Islet precursor cell (in vitro differentiated cells): ENCODE data around the gene CCDC28B.
"Not testable (repeated sequence)": the region's sequence is repeated elsewhere in the genome, so short reads cannot be mapped to it uniquely, and the experiment has no call there.

Source experiments
- DNase-seq: peaks from one replicate; pipeline ENCODE4 v3.0.0-alpha.2; 2018

CCDC28B gene

DNA sequence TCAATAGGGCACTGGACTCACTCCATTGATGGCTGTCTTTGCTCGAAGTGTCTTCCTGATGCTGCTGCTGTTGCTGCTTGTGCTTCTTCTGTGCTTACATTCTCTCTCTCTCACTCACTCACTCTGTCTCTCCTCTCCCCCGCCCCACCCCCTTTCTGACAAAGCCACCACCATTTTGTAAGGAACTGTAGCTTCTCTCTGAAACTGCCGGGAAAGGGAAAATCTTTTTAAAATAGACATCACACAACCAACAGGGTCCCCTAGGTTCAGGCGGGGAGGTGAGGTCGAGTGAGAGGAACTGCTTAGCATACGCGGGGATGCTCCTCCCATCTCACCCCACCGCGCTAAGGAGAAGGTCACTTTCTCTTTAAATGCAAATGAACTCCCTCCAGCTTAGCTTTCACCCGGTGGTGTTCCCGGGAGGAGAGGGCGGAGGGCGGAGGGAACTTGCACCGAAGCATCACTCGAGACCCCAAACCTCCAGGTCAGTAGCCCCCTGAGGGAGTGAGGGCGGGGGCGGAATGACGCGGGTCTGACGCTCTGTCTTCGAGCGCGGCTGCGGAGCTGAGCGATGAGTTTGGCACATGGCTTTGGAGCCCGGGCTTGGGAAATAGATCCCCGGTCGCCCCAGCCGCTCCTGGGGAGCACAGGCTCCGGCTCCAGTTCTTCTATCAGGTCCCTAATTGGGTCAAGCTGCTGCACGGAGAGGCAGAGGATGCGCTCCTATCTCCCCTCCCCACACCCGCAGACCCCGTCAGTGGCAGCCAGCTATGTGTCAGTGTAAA lies at the start of gene CCDC28B:
Gene CCDC28B (plus strand): TSS at position 370 of the 785 bp plus-strand sequence. CDS start 1,341 bp downstream, outside the sequence.
- DNase-seq, result peak; percentile 85

DNA sequence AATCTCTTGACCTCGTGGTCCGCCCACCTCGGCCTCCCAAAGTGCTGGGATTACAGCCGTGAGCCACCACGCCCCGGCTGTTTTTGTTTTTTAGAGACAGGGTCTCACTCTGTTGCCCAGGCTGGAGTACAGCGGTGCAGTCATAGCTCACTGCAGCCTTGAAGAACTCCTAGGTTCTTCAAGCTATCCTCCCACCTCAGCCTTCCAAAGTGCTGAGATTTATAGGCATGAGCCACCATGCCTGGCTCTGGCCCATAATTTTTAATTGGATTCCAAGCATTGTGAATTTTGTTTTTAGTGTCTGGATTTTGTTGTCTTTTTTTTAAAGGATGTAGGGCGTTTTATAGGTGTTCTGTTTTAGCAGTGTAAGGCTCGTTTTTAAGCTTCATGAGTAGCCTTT lies 49.5 kb upstream of the CCDC28B start:
- DNase-seq, result no peak

DNA sequence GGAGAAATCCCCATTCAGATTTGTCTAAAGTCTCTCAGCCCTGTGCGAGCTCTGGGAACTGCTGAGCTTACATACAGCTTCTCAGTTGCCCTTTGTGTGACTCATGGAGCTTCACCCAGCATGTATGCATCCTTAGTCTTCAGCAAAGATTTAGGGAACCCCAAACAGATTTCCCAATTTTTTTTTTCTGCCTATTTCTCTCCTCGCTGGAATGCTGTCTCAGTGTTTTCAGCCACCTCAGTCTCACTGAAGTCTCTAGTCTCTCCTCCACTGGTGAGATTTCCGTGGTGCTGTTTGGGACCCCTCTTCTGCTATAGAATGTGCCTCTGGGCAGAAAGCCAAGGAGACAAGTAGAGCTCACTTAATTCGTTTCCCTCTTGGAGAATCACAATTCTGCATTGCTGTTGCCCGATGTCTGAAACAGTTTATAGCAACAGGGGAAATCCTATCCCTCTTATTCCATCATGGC lies 49.0 kb upstream of the CCDC28B start:
- DNase-seq, result peak; percentile 61

DNA sequence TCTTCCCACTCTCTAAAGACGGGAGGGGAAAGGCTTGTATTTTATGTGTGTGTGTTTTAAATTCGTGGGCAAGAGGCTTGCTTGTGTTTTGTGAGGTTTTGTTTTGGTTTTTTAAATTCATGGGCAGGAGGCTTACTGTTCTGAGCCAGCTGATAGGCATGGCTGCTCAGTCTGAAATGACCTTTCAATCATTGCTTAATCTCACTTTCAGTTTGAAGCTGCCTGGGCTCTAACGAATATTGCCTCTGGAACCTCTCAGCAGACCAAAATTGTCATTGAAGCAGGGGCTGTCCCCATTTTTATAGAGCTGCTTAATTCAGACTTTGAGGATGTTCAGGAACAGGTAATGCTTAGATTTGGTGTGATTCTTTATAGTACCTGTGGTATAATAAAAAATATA lies 41.2 kb upstream of the CCDC28B start:
- DNase-seq, result no peak

DNA sequence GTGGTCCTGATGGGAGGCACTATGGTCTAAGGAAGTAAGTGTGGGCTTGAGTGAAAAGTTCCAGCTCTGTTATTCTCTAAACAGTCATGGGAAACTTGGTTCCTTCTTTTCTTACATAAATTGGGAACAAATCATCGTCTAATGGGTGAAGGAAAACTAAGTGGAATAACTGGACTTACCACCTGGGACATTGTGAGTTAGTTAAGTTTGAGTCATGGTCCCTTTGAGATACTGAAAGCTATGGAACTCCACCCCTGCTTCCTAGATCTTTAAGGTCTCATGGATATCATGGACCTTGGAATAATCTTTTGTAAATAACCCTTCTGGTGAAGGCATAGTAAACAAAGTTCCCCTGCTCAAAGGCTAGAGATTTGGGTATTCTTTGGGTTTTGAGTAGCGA lies 37.0 kb upstream of the CCDC28B start:
- DNase-seq, result no peak

DNA sequence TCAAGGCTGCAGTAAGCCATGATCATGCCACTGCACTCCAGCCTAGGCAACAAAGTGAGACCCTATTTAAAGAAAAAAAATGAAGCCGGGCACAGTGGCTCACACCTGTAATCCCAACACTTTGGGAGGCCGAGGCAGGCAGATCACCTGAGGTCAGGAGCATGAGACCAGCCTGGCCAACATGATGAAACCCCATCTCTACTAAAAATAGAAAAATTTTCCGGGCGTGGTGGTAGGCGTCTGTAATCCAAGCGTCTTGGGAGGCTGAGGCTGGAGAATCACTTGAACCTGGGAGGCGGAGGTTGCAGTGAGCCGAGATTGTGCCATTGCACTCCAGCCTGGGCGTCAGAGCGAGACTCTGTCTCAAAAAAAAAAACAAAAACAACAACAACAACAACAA lies 34.8 kb upstream of the CCDC28B start:
- not testable (repeated sequence) for DNase-seq

DNA sequence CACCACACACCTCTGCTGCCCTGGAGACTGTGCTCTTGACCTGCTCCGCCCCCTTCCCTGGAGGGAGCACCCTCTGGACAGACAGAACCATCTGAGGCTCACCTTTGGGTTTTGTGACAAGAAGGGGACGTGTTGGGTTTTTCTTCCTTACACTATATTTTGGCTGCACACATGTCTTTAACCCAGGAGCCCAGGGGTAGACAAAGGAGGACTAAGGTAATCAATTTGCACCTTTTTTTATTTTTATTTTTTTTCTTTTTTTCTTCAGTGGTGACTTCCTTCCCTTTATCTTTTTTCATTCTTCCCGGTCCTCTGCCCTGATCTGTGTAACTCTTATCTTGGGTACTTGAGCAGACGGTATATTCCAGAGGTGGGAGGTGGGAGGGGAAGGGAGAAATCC lies 29.4 kb upstream of the CCDC28B start:
- no peak for DNase-seq

DNA sequence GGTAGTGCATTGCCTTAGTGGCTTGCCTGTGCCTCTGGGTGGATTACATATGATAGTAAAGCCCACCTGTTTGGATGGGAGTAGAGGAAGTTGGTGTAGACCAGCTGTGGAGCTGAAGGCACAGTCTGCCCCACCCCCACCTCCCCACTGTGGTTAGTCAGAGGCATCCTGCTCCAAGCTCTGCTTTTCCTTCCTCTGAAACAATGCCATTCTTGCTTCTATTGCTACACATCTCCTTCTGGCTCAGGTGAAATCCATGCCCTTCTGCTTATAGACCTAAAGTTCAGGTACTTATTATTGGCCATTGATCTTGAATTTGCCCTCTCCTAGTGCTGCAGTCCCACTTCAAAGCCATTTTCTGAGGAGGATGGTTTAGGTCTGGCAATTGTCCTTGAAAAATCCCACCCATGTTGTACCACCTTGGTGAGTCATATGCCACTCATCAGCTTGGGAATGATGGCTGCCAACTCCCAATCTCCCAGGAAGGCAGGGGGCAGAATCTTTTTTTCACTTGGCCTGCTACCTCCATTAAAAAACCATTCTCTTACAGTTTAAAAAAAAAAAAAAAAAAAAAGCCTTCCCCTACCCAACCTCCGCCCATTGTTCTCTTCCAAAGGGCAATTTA lies 27.7 kb upstream of the CCDC28B start:
- DNase-seq, result no peak

DNA sequence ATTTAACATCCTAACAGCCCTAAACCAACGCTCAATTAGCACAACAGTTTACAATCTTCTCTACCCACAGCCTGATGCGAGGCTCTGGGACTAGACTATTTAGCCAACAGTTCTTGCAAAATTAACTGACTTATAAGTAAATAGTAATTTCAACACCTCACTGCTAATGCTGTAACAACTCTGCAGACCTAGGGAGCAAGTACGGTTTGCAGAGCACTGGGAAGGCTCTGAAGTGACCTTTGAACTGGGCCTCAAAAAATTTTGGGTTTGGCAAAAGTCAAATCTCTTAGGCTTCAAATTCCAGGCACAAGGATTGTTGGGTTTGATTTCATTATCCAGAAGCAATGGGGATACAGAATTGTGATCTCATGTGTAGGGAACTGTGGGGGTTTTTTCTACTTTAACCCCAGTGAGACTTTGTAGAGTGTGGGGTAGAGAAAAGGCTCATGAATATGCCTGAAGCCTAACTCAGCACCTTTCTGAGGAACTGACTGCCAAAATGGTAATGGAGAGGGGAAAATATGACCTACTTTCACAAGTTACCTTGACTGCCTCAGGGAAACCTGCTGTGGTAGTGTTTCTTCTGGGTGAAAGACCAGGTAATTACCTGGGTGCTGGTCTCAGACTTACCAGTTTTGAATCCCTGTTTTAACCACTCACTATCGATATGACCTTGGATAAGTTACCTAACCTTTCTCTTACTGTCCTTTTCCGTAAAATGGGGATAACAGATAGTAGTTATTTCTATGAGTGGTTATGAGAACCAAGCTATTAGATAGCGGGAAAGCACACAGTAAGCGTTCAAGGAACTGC lies 21.8 kb upstream of the CCDC28B start:
- no peak for DNase-seq

DNA sequence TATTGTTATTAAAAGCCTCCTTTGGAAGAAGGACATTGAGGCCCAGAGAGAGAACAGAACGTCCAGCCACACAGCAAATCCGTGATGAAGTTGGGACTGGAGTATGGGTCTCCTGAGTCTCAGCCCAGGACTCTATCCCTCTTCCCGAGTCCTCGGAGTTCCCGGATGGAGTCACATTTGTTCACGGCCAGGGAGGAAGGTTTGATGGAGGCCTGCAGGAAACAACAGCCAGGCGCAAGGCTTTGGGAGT lies 21.3 kb upstream of the CCDC28B start:
- DNase-seq, result no peak

DNA sequence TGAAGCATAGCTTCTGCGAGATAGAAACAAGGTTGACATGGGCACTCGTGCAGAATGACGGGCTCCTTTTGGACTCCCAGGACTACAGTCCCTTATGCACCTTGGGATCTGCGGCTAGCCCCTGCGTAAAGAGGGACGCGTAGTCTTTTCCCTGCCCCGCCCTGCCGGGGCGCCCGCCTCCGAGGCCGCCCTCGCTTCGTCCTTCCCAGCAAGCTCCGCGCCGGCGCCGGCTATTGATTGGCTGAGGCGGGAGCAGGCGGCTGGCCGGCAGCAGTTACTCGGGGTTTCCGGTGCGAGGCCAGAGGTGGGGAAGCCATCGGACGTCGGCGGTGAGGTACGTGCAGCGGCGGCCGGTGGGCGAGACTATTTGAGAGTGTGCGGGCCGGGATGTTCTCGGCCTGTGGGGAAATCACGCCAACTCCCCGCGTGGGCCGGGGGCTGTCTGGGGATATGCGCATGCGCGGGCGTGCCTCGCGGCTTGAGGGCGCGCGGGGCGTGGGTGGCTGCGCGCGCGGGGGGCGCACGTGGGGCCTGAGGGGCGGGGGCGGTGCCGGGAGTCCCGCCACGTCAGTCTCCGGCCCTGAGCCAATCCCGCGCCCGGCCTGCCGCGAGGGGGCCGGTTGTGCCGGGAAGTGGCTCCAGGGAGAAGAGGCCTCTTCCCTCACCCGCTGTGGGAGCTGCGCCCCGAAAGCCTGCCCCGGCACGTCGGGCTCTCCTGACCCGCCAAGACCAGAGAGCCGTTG lies 20.8 kb upstream of the CCDC28B start, which contains the start of gene TXLNA:
Gene TXLNA (plus strand): TSS at position 233 of the 743 bp plus-strand sequence. CDS start 671 bp downstream, outside the sequence.
- peak; percentile 97 for DNase-seq

DNA sequence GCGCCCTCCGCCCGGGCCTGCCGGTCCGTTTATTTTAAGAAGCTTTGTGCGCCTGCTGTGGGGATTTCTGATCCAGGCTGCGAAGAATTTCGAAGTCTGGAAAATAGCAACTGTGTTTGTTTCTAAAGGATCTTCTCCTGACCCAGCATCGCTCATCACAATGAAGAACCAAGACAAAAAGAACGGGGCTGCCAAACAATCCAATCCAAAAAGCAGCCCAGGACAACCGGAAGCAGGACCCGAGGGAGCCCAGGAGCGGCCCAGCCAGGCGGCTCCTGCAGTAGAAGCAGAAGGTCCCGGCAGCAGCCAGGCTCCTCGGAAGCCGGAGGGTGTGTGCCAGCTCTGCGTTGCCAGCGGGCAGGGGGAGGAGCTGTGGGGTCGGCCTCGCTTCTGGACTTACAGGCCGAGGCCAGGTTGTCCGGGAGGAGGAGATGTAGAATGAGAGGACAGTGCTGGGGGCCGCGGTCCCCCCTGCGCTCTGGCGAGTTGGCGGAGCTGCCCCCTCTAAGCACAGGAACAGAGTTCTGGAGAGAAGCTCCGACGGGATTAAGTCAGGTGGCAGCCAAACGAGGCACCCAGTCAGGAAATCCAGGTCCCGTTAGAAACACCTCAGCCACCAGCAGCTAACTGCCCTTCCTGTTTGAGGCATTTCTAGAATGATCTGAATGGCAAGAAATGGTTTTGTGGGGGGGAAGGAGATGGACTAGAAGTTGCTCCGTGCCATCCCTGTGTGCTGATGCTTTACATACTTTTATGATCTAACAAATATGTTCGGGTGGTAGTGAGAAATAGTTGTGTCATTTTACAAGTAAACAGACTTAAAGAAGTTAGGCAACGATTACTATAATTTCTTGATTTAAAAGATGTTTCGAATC lies 20.0 kb upstream of the CCDC28B start:
- DNase-seq, result peak; percentile 79

DNA sequence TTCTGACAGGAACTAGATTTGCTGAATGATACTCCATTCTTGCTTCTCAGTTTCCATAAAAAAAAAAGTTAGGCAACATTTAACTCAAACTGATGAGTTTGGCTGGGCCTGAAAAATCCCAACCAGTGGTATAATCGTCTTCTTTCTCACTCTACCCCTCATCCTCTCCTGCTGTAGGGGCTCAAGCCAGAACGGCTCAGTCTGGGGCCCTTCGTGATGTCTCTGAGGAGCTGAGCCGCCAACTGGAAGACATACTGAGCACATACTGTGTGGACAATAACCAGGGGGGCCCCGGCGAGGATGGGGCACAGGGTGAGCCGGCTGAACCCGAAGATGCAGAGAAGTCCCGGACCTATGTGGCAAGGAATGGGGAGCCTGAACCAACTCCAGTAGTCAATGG lies 19.3 kb upstream of the CCDC28B start:
- DNase-seq, result no peak

DNA sequence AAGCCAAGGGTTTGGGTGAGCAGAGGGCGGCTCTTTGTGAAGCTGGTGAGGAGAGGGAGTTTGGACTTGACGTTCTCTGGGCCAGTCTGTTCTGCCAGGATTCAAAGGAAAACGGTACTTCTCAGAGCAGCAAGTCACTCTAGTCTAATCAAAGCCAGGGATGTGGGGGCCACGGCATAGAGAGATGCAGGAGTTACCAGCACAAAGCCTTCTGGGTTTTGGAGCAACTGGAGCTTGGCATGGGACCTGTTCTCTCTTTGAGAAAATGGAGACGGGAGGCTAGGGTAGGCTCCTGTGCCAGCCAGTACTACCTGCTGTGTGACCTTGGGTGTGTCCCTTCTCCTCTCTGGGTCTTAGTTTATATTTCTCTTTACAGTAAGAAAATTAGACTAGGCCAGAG lies 18.8 kb upstream of the CCDC28B start:
- no peak for DNase-seq

DNA sequence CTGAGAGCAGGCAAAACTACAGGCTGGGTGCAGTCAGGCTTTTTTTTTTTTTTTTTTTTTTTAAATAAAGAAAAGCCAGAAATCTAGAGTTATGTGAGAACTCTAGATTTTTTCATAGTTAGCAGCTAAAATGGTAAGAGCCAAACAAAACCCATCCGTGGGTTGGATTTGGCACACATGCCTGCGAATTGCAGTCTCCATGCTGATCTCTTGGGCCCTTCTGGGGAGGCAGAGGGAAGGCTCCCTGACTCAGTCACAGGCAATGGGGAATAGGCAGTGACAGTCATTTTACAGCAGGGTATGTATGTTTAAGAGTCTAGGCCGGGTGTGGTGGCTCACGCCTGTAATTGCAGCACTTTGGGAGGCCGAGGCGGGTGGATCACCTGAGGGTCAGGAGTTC lies 18.3 kb upstream of the CCDC28B start:
- DNase-seq, result no peak

DNA sequence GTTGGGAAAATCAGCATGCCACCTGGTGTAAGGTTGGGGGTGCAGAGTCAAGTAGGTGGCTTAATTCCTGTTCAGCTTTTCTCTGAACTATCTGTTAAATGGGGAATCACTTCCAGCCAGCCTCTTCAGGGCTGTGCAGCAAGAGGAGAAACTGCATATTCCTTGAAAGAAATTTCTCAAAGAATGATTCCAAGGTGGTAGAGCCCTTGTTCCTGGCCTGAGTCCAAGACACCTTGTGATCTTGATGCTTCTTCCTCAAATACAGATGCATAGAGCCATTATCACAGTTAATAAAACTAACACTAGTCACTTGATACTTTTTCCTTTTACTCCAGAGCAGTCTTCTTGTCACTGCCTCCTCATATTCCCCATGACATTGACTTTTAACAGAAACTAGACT lies 15.7 kb upstream of the CCDC28B start:
- no peak for DNase-seq

DNA sequence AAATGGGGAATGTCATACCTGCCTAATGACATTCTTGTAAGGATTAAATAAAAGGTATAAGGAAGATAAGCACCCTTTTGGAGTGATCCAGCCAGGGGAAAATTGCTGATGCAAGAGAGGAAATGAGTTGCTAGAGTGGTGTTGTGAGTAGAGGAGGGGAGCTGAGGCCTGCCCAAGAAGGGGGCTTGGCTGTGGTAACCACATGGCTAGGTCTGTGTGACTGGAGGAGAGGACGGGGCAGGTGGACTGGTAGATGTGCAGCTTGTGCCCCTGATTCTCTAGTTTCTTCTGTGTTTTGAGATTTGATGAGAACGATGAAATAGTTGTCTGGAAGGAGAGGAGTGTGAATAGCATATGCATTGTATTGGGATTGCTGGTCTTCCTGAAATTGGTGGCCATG lies 14.3 kb upstream of the CCDC28B start:
- DNase-seq, result no peak

DNA sequence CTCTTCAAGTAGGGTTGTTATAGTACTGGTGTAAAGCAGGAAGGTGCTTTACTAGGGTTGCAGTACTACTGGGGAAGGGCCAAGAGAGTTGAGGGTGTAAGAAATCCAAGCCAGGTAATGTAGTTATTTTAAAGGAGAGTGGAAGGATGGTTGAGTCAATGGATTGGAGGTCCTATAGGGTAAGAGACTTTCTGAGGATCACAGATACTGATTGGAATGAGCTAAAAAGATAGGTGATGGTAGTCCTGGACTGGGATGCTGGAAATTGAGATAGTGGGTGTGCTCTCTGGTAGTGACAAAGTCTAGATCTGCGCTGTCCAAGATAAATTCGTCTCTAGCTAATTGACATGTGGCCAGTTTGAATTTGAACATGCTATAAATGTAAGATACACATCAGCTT lies 13.9 kb upstream of the CCDC28B start:
- DNase-seq, result no peak

DNA sequence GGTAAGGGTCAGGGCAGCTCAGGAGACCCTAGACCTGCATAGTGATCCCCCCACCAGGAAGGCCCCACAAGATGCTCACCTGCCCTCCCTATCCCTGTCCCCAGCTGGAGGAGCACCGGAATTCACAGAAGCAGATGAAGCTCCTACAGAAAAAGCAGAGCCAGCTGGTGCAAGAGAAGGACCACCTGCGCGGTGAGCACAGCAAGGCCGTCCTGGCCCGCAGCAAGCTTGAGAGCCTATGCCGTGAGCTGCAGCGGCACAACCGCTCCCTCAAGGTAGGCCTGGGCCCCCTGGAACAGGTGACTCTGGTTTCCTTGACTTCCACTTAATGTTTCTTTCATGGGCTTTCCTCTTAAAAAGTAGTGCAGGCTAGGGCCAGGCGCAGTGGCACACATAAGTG lies 12.5 kb upstream of the CCDC28B start:
- no peak for DNase-seq

DNA sequence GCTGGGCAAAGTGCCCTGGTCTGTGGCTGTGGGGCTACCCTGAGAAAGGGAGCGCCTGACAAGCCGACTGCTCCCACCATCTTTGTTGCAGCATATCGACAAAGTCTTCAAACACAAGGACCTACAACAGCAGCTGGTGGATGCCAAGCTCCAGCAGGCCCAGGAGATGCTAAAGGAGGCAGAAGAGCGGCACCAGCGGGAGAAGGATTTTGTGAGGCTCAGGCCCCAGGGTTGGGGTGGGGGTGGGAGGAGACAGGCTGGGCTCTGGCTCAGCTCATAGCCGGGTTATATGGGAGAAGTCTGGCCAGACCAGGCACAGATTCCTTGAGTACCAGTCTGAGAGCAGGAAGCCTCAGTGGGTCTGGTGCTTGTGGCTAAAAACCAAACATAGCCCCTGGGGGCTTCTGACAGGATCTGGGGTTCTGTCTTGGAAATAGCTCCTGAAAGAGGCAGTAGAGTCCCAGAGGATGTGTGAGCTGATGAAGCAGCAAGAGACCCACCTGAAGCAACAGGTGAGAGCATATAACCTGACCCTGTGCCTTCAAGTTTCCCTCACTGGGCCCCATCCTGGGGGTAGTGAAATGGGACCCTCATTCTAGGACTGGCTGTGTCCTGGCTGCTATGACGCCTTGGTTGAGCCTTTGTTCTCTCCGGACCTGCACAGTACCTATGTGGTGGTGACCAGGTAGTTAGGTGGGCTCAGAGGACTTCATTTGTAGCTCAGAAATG lies 8.0 kb upstream of the CCDC28B start:
- DNase-seq, result no peak

DNA sequence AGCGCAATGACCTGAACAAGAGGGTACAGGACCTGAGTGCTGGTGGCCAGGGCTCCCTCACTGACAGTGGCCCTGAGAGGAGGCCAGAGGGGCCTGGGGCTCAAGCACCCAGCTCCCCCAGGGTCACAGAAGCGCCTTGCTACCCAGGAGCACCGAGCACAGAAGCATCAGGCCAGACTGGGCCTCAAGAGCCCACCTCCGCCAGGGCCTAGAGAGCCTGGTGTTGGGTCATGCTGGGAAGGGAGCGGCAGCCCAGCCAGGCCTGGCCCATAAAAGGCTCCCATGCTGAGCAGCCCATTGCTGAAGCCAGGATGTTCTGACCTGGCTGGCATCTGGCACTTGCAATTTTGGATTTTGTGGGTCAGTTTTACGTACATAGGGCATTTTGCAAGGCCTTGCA lies 5.4 kb upstream of the CCDC28B start:
- DNase-seq, result no peak
